Memory B cell (primary cell): ENCODE measurements around the gene PDE6C.
A peak's percentile ranks its signal among the peaks of the same experiment; 100 is the strongest.
"Not testable (repeated sequence)": the region's sequence is repeated elsewhere in the genome, so short reads cannot be mapped to it uniquely, and the experiment has no call there.

ENCODE experiments used
- ATAC-seq: fragments of 150-1000 bp; cut with Tn5 transposase; 2 replicates; pipeline ENCODE4 v1.10.0; 2021; ENCODE audit warnings: low read depth, mild to moderate bottlenecking, moderate library complexity
- DNase-seq, 2 donors: peaks; one replicate each; pipeline ENCODE4 v3.0.0; 2022; ENCODE audit warnings: low spot score in 2 of 2
- H3K27ac Mint-ChIP-seq: one replicate; pipeline ENCODE4 v1.8.0; 2022; ENCODE audit warnings: mild to moderate bottlenecking, moderate library complexity, mixed read lengths
- H3K27me3 Mint-ChIP-seq: one replicate; pipeline ENCODE4 v1.8.0; 2022; ENCODE audit warnings: mixed read lengths
- H3K36me3 Mint-ChIP-seq: one replicate; pipeline ENCODE4 v1.8.0; 2022; ENCODE audit warnings: mild to moderate bottlenecking, mixed read lengths
- H3K4me1 Mint-ChIP-seq: one replicate; pipeline ENCODE4 v1.8.0; 2022; ENCODE audit warnings: mixed read lengths
- H3K4me3 Mint-ChIP-seq: one replicate; pipeline ENCODE4 v1.8.0; 2022; ENCODE audit warnings: mild to moderate bottlenecking, moderate library complexity, mixed read lengths
- H3K9me3 Mint-ChIP-seq: one replicate; pipeline ENCODE4 v1.8.0; 2022; ENCODE audit warnings: mixed read lengths

The PDE6C gene

DNA sequence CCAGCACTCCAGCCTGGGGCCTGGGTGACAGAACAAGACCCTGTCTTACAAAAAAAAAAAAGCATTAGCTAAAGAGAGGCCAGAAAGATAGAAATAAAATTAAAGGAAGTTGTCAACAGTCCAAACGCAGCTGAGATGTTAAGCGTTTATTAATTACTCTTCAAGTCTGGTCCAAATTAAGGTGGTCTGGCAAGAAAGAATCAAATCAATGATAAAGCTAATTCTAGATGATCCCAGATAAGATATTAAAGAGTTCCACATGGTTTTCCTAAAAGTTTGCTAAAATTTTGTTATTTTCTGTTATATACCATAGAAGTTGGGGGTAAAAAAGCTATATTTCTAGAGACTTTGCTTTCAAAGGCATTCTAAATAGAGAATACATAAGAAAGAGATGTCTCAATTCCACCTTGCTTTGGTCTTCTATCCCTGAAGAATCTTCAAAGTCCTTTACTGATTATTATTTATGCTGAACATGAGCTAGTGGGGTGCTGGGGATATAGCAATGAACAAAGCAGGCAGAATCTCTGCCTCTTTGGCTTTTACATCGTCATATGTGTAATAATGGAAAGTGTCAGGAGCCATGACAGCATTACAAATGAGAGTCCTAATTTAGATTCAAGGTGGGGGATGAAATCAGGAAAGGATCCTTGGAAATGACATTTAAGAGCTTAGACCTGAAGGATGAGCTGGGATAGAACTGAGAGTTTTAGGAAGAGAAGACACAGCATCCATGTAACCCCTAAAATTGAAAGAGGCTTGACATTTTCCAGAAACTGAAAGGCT, 66.7 kb downstream of the PDE6C start:
- Mint-ChIP-seq H3K4me3 (no peak overlapping the region), H3K27me3 (no peaks in the 10 kb centered on the region), H3K9me3 (no peaks in the 10 kb centered on the region), H3K36me3 (peaks cover 14% of the 10 kb centered on the region), H3K27ac (peak overlapping the region; percentile 55), H3K4me1 (no peaks in the 10 kb centered on the region)
- DNase-seq: no peak
- ATAC-seq: no peak

- H3K4me1 Mint-ChIP-seq: no peaks in the 10 kb centered on the region
- DNase-seq (no peak), ATAC-seq (no peak)
- no peaks in the 10 kb centered on the region for H3K9me3 Mint-ChIP-seq
- no peaks in the 10 kb centered on the region for H3K27me3 Mint-ChIP-seq
- peaks cover 11% of the 10 kb centered on the region for H3K36me3 Mint-ChIP-seq
- H3K4me3 Mint-ChIP-seq: no peak overlapping the region
- no peak overlapping the region for H3K27ac Mint-ChIP-seq
Measured at GRCh38 chr10:93680412-93681047, 68.2 kb downstream of the PDE6C start.

GRCh38 chr10:93687737-93688136, 75.4 kb downstream of the PDE6C start:
- no peak overlapping the region for H3K4me3 Mint-ChIP-seq
- DNase-seq (no peak), ATAC-seq (no peak)
- H3K9me3 Mint-ChIP-seq: no peaks in the 10 kb centered on the region
- no peak overlapping the region for H3K27ac Mint-ChIP-seq
- no peaks in the 10 kb centered on the region for H3K27me3 Mint-ChIP-seq
- no peaks in the 10 kb centered on the region for H3K4me1 Mint-ChIP-seq
- peaks cover 13% of the 10 kb centered on the region for H3K36me3 Mint-ChIP-seq

DNA sequence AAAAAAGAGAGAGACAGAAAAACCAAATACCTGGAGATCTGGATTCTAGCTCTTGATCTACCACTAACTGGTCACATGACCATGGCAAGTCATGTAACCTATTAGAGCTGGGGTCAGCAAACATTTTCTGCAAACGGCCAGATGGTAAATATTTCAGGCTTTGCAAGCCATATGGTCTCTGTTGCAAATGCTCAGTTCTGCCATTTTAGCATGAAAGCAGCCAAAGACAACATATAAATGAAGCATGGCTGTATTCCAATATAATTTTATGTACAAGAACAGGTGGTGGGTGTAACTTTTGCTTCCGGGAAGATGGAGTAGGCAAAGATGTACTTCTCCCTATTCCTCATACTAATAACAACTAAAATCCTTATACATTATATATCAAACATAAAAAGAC, 83.4 kb downstream of the PDE6C start:
- ATAC-seq (no peak), DNase-seq (no peak)
- Mint-ChIP-seq H3K27ac (no peak overlapping the region), H3K36me3 (peaks cover 22% of the 10 kb centered on the region), H3K4me1 (peaks cover 3% of the 10 kb centered on the region), H3K4me3 (no peak overlapping the region), H3K27me3 (no peaks in the 10 kb centered on the region), H3K9me3 (no peaks in the 10 kb centered on the region)

- peaks cover 20% of the 10 kb centered on the region for H3K36me3 Mint-ChIP-seq
- ATAC-seq, DNase-seq, H3K4me3 Mint-ChIP-seq, H3K9me3 Mint-ChIP-seq, H3K27me3 Mint-ChIP-seq, H3K27ac Mint-ChIP-seq, H3K4me1 Mint-ChIP-seq: not testable (repeated sequence)
Measured at GRCh38 chr10:93696582-93696981, 84.2 kb downstream of the PDE6C start.

- no peak overlapping the region for H3K4me3 Mint-ChIP-seq
- H3K27me3 Mint-ChIP-seq: no peaks in the 10 kb centered on the region
- DNase-seq (no peak), ATAC-seq (no peak)
- H3K4me1 Mint-ChIP-seq: peaks cover 3% of the 10 kb centered on the region
- H3K9me3 Mint-ChIP-seq: no peaks in the 10 kb centered on the region
- H3K36me3 Mint-ChIP-seq: peaks cover 18% of the 10 kb centered on the region
- no peak overlapping the region for H3K27ac Mint-ChIP-seq
Measured at GRCh38 chr10:93697207-93697606, 84.9 kb downstream of the PDE6C start.

DNA sequence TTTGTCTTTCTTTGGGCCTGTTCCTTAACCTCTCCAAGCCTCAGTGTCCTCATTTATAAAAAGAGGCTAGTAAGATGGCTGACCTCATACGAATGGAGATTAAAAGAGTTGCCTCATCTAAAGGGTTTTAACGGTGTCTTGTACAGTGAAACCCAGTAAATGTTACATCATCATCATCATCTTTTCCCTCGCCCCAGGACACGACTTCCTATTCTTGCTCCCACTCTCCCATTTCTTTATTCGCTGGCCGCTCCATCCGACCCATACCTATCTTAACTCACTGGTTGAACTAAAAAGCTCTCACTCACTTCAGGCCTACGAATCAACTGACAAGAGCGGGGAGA, 89.5 kb downstream of the PDE6C start:
- Mint-ChIP-seq H3K4me3 (no peak overlapping the region), H3K9me3 (no peaks in the 10 kb centered on the region), H3K27me3 (no peaks in the 10 kb centered on the region), H3K4me1 (peaks cover 7% of the 10 kb centered on the region), H3K36me3 (peaks cover 8% of the 10 kb centered on the region), H3K27ac (no peak overlapping the region)
- ATAC-seq (peak; percentile 16), DNase-seq (peak in 1 of 2 donors; percentile 6)

GRCh38 chr10:93702210-93703001, 90.1 kb downstream of the PDE6C start, which contains the start of gene FRA10AC1:
Gene FRA10AC1, minus strand, starts transcription at chr10:93702592. Its CDS starts 2,486 bp downstream, at chr10:93700106.
- ATAC-seq: peak; percentile 85

GRCh38 chr10:93703066-93703465, 90.7 kb downstream of the PDE6C start:
- ATAC-seq (no peak), DNase-seq (no peak)
- Mint-ChIP-seq H3K27ac (no peak overlapping the region), H3K27me3 (no peaks in the 10 kb centered on the region), H3K4me1 (peaks cover 7% of the 10 kb centered on the region), H3K36me3 (peaks cover 3% of the 10 kb centered on the region), H3K9me3 (no peaks in the 10 kb centered on the region), H3K4me3 (no peak overlapping the region)

More at GRCh38 chr10:93702210-93703001, 90.1 kb downstream of the PDE6C start, which contains the start of gene FRA10AC1:
- Mint-ChIP-seq H3K4me3 (no peak within 1 kb of the TSS), H3K27me3 (no peaks in the 10 kb centered on the region), H3K27ac (no peak within 1 kb of the TSS), H3K9me3 (no peaks in the 10 kb centered on the region), H3K4me1 (peaks cover 7% of the 10 kb centered on the region), H3K36me3 (peaks cover 3% of the 10 kb centered on the region)
- peak; percentile 90 to 94 for DNase-seq

GRCh38 chr10:93703841-93704240, 91.5 kb downstream of the PDE6C start:
- no peaks in the 10 kb centered on the region for H3K9me3 Mint-ChIP-seq
- H3K27me3 Mint-ChIP-seq: no peaks in the 10 kb centered on the region
- peak overlapping the region; percentile 19 for H3K4me3 Mint-ChIP-seq
- H3K4me1 Mint-ChIP-seq: peaks cover 7% of the 10 kb centered on the region
- peaks cover 3% of the 10 kb centered on the region for H3K36me3 Mint-ChIP-seq
- no peak for DNase-seq
- no peak overlapping the region for H3K27ac Mint-ChIP-seq
- ATAC-seq: no peak

- H3K9me3 Mint-ChIP-seq: no peaks in the 10 kb centered on the region
- DNase-seq (no peak), ATAC-seq (no peak)
- peaks cover 1% of the 10 kb centered on the region for H3K36me3 Mint-ChIP-seq
- no peaks in the 10 kb centered on the region for H3K27me3 Mint-ChIP-seq
- no peak overlapping the region for H3K27ac Mint-ChIP-seq
- H3K4me3 Mint-ChIP-seq: no peak overlapping the region
- H3K4me1 Mint-ChIP-seq: peaks cover 6% of the 10 kb centered on the region
Measured at GRCh38 chr10:93704451-93704850, 92.1 kb downstream of the PDE6C start.

GRCh38 chr10:93707623-93708022, 95.3 kb downstream of the PDE6C start:
- Mint-ChIP-seq H3K4me1 (peaks cover 5% of the 10 kb centered on the region), H3K27ac (no peak overlapping the region), H3K9me3 (no peaks in the 10 kb centered on the region), H3K36me3 (no peaks in the 10 kb centered on the region), H3K4me3 (no peak overlapping the region), H3K27me3 (peaks cover 1% of the 10 kb centered on the region)
- DNase-seq: no peak
- no peak for ATAC-seq

- Mint-ChIP-seq H3K9me3 (no peaks in the 10 kb centered on the region), H3K36me3 (no peaks in the 10 kb centered on the region), H3K27ac (peak overlapping the region; percentile 32), H3K4me3 (no peak overlapping the region), H3K27me3 (peaks cover 1% of the 10 kb centered on the region), H3K4me1 (peaks cover 4% of the 10 kb centered on the region)
- DNase-seq (no peak), ATAC-seq (no peak)
Measured at GRCh38 chr10:93710333-93710909, 98.1 kb downstream of the PDE6C start.

- ATAC-seq: no peak
- peaks cover 6% of the 10 kb centered on the region for H3K4me1 Mint-ChIP-seq
- peaks cover 3% of the 10 kb centered on the region for H3K27me3 Mint-ChIP-seq
- no peak overlapping the region for H3K4me3 Mint-ChIP-seq
- no peaks in the 10 kb centered on the region for H3K9me3 Mint-ChIP-seq
- no peak for DNase-seq
- H3K36me3 Mint-ChIP-seq: no peaks in the 10 kb centered on the region
- no peak overlapping the region for H3K27ac Mint-ChIP-seq
Measured at GRCh38 chr10:93711891-93712290, 99.6 kb downstream of the PDE6C start.
